CD4-positive, alpha-beta T cell (primary cell): Measurements from ENCODE around the gene NRXN2. TPM values are rescaled to one million over a fixed set of nuclear protein-coding genes. Genes with fewer than 3 reads are reported as not detected.

Experiments
- ATAC-seq: fragments of 200-7000 bp; cut with Tn5 transposase; one replicate; pipeline ENCODE4 v1.10.0; 2022; ENCODE audit warnings: mild to moderate bottlenecking; ENCODE audit not compliant: poor library complexity
- CTCF ChIA-PET: fragments of 350-600 bp; sonication (Branson Sonifier 250); formaldehyde crosslinking; loops from one replicate; lab custom pipeline; 2021; ENCODE audit warnings: antibody characterized with exemption, inconsistent platforms; lab: Charles Lee
- POLR2A ChIA-PET: fragments of 350-600 bp; sonication (Branson Sonifier 250); formaldehyde crosslinking; loops from one replicate; lab custom pipeline; 2021; ENCODE audit warnings: antibody characterized with exemption, inconsistent platforms; lab: Charles Lee
- DNase-seq, 14 experiments: peaks; one replicate each; pipeline ENCODE4 v3.0.0-alpha.2; 2013 to 2020; ENCODE audit warnings: mixed read lengths in 2 of 14
- H3K27ac ChIP-seq, 2 donors: one replicate each; pipeline versions ENCODE4 v1.5.1 to v1.7.0; 2013; ENCODE audit warnings: low read length in 2 of 2, low read depth in 1 of 2, mild to moderate bottlenecking in 1 of 2
- H3K27me3 ChIP-seq, 2 experiments: 1 replicate in 1 of 2; 2 replicates in 1 of 2; pipeline versions ENCODE4 v1.6.1 to v1.7.0; 2013; ENCODE audit warnings: low read length in 2 of 2, control low read depth in 1 of 2, mild to moderate bottlenecking in 1 of 2, moderate library complexity in 1 of 2; ENCODE audit not compliant: insufficient read depth in 2 of 2, control insufficient read depth in 1 of 2
- H3K36me3 ChIP-seq: one replicate; pipeline ENCODE4 v1.6.1; 2013; ENCODE audit warnings: low read length, control low read depth; ENCODE audit not compliant: insufficient read depth
- H3K4me1 ChIP-seq: one replicate; pipeline ENCODE4 v1.6.1; 2013; ENCODE audit warnings: low read length, control low read depth; ENCODE audit not compliant: insufficient read depth
- H3K4me3 ChIP-seq: one replicate; pipeline ENCODE4 v1.5.1; 2013; ENCODE audit warnings: mild to moderate bottlenecking, low read length, moderate library complexity
- H3K9me3 ChIP-seq, 2 experiments: 1 replicate in 1 of 2; 2 replicates in 1 of 2; pipeline versions ENCODE4 v1.6.1 to v1.7.0; 2013; ENCODE audit warnings: low read length in 2 of 2, mild to moderate bottlenecking in 2 of 2, control low read depth in 1 of 2, moderate library complexity in 1 of 2; ENCODE audit not compliant: control insufficient read depth in 1 of 2, insufficient read depth in 1 of 2
- H3K27ac Mint-ChIP-seq: one replicate; pipeline ENCODE4 v1.8.0; 2020; ENCODE audit warnings: mixed read lengths
- H3K27me3 Mint-ChIP-seq: one replicate; pipeline ENCODE4 v1.8.0; 2021; ENCODE audit warnings: mixed read lengths
- H3K36me3 Mint-ChIP-seq: one replicate; pipeline ENCODE4 v1.8.0; 2021; ENCODE audit warnings: low read depth, mixed read lengths
- H3K4me1 Mint-ChIP-seq: one replicate; pipeline ENCODE4 v1.8.0; 2021; ENCODE audit warnings: low read depth, mixed read lengths
- H3K4me3 Mint-ChIP-seq: one replicate; pipeline ENCODE4 v1.8.0; 2020; ENCODE audit warnings: mild to moderate bottlenecking, mixed read lengths
- H3K9me3 Mint-ChIP-seq: one replicate; pipeline ENCODE4 v1.8.0; 2020; ENCODE audit warnings: mixed read lengths
- intact Hi-C, 2 experiments: fragments of 100-400 bp; cut with DNase I in 1 of 2; cut with micrococcal nuclease in 1 of 2; formaldehyde crosslinking; loops; one replicate each; pipeline versions ENCODE4 v1.15.1 to v1.9.0; 2023 to 2025; cut with DNase I, micrococcal nuclease
- total RNA-seq, 174 experiments: library from RNA in 2 of 174; stranded (reverse) in 2 of 174; gene quantifications; one replicate each; pipeline ENCODE4 v1.2.3 and lab custom pipeline; 2021 to 2026
- TF ChIP-seq, protein P1 (sequence below): fragments of 200-600 bp; IDR thresholded peaks from one replicate; pipeline ENCODE4 v1.8.0; 2022; ENCODE audit warnings: antibody characterized with exemption, mild to moderate bottlenecking

NRXN2 gene
- total RNA-seq, 2 experiments from 2014 or later: 0.05 to 0.31 TPM

DNA sequence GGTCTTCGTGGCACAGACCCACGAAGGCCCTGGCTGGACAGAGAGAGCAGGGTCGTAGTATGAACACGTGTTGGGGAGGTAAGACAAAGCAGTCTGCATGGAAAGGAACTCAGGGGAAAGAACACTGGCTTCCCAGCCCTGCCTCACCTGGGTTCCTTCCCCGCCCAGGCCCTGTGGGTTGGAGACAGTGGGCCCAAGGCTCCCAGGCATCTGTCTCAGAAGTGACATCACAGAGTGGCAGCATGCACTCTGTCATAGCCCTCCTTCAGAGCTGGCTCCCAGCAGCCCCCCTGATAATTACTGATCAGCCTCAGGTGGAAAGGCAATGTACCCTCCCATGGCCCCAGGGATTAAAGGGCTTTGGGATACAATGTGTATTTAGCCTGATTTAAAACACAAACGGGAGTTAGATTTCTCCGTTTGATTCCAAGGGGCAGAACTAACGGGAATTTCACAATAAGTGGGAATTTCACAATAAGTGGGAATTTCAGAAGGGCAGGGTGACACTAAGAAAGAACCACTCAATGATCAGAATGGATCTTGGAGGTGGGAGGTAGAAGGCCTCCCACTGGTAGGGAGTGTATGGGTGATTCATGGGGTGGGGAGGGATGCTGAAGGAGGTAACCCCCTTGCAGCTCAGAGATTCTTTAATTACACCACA lies 66.9 kb downstream of the NRXN2 start:
- Mint-ChIP-seq H3K9me3 (no peaks in the 10 kb centered on the region), H3K36me3 (no peaks in the 10 kb centered on the region), H3K4me3 (no peak overlapping the region), H3K27me3 (no peaks in the 10 kb centered on the region), H3K27ac (no peak overlapping the region), H3K4me1 (no peaks in the 10 kb centered on the region)
- ATAC-seq (no peak), DNase-seq (no peak)
- no peaks in the 10 kb centered on the region for H3K27me3 ChIP-seq
- peaks cover 14% of the 10 kb centered on the region for H3K4me1 ChIP-seq
- ChIA-PET CTCF (no interaction called here), POLR2A (no interaction called here)
- no peak overlapping the region for H3K27ac ChIP-seq
- H3K9me3 ChIP-seq: no peaks in the 10 kb centered on the region
- H3K4me3 ChIP-seq: no peak overlapping the region
- no peaks in the 10 kb centered on the region for H3K36me3 ChIP-seq
- TF ChIP-seq, protein P1, sequence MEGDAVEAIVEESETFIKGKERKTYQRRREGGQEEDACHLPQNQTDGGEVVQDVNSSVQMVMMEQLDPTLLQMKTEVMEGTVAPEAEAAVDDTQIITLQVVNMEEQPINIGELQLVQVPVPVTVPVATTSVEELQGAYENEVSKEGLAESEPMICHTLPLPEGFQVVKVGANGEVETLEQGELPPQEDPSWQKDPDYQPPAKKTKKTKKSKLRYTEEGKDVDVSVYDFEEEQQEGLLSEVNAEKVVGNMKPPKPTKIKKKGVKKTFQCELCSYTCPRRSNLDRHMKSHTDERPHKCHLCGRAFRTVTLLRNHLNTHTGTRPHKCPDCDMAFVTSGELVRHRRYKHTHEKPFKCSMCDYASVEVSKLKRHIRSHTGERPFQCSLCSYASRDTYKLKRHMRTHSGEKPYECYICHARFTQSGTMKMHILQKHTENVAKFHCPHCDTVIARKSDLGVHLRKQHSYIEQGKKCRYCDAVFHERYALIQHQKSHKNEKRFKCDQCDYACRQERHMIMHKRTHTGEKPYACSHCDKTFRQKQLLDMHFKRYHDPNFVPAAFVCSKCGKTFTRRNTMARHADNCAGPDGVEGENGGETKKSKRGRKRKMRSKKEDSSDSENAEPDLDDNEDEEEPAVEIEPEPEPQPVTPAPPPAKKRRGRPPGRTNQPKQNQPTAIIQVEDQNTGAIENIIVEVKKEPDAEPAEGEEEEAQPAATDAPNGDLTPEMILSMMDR: no peak
- intact Hi-C loops: loop anchor here in 1 of 2 experiments (10.0 kb wide), 2 partner anchors 291 to 401 kb away; partner anchors contain the start of gene PLCB3

DNA sequence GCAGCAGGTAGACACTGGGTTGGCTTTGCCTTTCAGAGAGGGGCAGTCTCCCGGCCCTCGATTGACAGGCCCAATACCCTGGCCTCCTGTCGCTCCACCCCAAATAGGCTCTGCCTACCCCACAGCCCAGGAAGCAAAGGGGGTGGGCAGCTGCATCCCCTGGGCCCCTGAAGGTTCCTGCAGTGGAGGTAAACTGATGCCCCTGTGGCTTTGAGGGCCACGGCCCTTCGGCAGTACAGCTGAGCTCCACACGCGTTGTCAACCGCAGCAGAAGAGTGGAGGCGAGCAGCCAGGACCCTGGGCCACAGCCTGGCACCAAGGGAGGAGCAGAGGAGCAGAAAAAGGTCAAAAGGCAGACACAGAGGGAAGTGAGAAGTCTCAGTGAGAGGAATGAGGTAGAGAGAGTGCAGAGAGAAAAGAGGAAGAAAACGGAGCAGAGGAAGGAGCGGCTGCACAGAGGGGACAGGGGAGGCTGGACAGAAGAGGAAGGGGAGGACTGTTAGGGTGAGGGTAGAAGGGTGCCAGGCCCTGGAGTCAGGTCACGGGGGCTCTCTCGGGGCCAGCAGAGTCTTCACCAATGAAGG lies 67.9 kb downstream of the NRXN2 start:
- Mint-ChIP-seq H3K9me3 (no peaks in the 10 kb centered on the region), H3K36me3 (no peaks in the 10 kb centered on the region), H3K4me1 (no peaks in the 10 kb centered on the region), H3K27ac (no peak overlapping the region), H3K4me3 (no peak overlapping the region), H3K27me3 (peaks cover 5% of the 10 kb centered on the region)
- Histone ChIP-seq H3K36me3 (no peaks in the 10 kb centered on the region), H3K27ac (no peak overlapping the region), H3K4me1 (peaks cover 14% of the 10 kb centered on the region), H3K9me3 (no peaks in the 10 kb centered on the region), H3K27me3 (no peaks in the 10 kb centered on the region), H3K4me3 (no peak overlapping the region)
- ChIA-PET CTCF (no interaction called here), POLR2A (no interaction called here)
- ATAC-seq (no peak), DNase-seq (peak in 2 of 14 experiments; percentile 15 to 35)
- TF ChIP-seq, protein P1: no peak
- intact Hi-C loops: loop anchor here (5.0 to 10.0 kb wide), 4 partner anchors 103 to 453 kb away; partner anchors contain the start of gene PLCB3 (in 1 of the 2)

DNA sequence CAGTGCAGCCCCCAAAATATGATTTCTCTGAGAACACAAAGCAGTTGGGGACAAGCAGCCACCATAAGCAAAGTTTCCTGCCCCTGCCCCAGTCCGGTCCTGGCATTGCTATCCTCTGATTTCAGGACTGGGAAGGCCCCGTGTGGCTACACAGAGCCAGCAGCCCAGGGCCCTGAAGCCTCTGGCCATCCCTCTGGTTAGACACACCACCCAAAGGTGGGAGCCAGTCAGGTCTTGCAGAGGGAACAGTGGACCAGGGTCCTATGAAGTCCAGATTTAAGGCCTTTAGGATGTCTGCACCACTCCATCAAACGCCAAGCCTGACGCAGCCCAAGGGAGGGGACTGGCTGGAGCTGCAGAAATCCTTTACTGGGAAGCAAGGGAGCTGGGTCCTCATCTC lies 68.6 kb downstream of the NRXN2 start:
- DNase-seq: no peak
- Histone ChIP-seq H3K36me3 (no peaks in the 10 kb centered on the region), H3K4me3 (no peak overlapping the region), H3K27me3 (no peaks in the 10 kb centered on the region), H3K4me1 (peaks cover 14% of the 10 kb centered on the region), H3K27ac (no peak overlapping the region), H3K9me3 (no peaks in the 10 kb centered on the region)
- no peak for ATAC-seq
- Mint-ChIP-seq H3K27ac (no peak overlapping the region), H3K4me1 (no peaks in the 10 kb centered on the region), H3K27me3 (peaks cover 5% of the 10 kb centered on the region), H3K4me3 (no peak overlapping the region), H3K36me3 (no peaks in the 10 kb centered on the region), H3K9me3 (no peaks in the 10 kb centered on the region)
- ChIA-PET CTCF (no interaction called here), POLR2A (no interaction called here)
- intact Hi-C loops: loop anchor here (5.0 to 10.0 kb wide), 4 partner anchors 102 to 452 kb away; partner anchors contain the start of gene PLCB3 (in 1 of the 2)
- TF ChIP-seq, protein P1: no peak
